HG03045 (cell line): ENCODE measurements around the gene DCLK1.

ENCODE experiments used
- ATAC-seq: cut with Tn5 transposase; IDR thresholded peaks from one replicate; pipeline ENCODE4 v1.9.1; 2021; ENCODE audit warnings: mild to moderate bottlenecking, moderate library complexity; ENCODE audit not compliant: unreplicated experiment

Gene DCLK1

DNA sequence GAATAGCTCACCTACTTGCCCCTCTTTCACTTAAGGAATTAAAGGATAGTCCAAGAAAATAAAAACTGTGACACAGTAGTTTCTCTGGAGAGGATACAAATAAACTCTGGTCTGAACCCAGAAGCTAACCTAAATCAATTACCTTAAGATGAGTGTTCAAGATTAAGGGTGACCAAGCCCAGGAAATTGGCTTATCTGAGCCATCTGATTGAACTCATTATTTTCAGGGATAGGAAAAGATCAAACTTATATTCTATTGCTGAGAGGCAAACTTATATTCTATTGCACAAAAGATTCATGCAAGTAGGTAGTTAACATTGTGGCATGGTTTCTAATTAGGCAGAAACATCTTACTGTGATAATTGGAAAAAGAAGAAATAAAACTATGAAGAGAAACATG lies 175.1 kb downstream of the DCLK1 start:
- no peak for ATAC-seq

- ATAC-seq: no peak
Measured at GRCh38 chr13:35954207-35954560, 177.0 kb downstream of the DCLK1 start.

GRCh38 chr13:35953537-35954206 lies 177.5 kb downstream of the DCLK1 start:
- no peak for ATAC-seq

DNA sequence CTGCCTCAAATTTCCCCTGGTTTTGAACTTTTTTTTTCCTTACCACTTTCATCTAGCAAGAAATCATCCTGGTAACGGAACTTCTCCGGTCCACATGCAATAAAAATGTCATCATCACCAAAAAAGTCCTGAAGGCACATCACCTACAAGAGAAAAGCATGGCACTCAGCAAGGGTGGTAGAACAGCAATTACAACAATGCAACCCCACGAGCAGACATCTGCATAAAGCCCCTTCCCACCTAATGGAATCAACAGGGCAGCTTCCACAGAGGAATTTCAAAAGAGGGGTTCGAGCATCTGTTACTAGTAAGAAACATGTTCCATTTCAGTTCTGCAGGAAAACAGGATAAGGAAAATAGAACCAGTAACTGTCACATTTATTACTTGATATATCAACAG lies 183.9 kb downstream of the DCLK1 start:
- no peak for ATAC-seq

DNA sequence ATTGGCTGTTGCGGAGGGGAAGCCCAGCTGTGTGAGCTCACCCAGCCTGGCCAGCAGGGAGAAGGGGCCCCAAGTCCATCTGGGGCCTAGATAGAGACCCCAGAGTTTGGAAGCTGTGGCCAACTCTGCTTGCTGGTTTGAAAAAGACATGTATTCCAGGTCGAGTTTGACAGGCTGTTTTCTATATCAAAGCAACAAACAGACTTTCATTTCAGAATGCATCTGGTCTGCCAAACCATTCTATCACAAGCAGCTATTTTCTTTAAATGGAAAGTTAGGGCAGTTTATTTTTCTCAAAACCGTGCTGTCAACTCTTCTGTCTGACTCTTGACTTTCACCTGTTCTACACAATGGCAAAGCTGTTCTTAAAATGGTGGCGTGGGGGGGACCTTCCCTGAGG lies 185.8 kb downstream of the DCLK1 start:
- ATAC-seq: no peak

GRCh38 chr13:35941374-35941773 lies 189.8 kb downstream of the DCLK1 start:
- ATAC-seq: no peak

- ATAC-seq: no peak
Measured at GRCh38 chr13:35940734-35941133, 190.4 kb downstream of the DCLK1 start.

DNA sequence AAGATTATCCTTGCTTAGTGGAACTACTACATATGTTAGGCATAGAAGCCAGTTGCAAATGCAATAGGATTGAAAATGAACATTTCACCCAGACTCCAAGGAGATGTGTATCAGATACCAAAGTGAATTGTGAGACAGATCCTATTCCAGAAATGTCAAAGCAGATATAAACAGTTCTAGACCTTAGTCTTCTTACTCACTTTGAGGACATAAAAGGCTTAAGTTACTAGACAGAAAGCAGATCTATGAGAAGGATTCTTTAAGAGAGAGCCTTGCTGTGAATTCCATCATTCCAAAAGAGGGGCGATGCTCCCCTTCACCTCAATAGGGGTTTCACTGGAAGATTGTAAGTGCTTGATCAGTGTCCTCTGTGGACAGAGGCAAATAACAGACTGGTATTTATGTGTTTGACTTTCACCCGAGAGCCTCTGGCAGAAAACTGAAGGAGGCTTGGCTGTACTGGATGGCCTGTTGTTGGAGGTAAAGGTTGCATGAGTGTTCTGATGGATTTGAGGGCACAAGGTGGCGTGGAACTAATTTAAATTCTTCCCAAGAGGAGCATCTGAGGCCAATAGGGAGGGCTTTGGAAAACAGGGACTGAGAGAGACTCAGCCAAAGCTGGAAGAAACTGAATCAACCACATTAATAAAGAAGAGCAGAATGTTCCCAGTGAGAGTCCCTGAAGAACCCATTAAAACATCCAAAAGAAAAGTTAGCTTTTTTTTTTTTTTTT lies 194.8 kb downstream of the DCLK1 start:
- no peak for ATAC-seq

GRCh38 chr13:35930665-35931631 lies 200.2 kb downstream of the DCLK1 start:
- peak; percentile 59 for ATAC-seq

- ATAC-seq: no peak
Measured at GRCh38 chr13:35927567-35928021, 203.6 kb downstream of the DCLK1 start.

DNA sequence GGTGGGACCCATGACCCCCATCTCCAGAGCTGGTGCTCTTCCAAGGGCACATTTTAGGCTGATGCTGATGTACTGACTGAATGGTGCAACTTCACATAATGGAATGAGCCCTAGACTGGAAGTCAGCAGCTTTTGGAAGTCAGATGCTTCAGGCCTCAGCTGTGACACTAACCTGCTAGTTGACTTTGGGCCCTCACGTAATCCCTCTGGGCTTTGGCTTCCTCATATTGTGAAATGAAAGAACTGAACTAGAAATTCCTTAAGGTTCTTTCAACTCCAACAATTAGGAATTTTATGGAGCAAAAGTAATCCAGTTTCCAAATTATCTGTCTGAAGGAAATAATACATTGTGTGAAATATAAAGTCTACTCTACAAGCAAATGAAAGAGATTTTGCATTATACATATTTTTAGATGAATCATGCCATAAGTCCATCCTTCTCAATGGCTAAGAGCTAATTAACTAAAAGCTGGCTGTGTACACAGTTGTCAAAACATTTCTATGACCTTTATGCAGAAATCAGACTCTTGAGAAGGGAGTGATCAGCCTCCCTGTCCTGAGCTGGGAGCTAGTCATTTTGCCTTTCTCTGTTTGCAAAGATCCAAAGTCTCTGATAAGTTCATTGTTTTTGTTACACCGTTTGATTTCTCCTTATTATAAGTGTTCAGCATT lies 204.2 kb downstream of the DCLK1 start:
- ATAC-seq: no peak

GRCh38 chr13:35925669-35926068 lies 205.5 kb downstream of the DCLK1 start:
- ATAC-seq: no peak

DNA sequence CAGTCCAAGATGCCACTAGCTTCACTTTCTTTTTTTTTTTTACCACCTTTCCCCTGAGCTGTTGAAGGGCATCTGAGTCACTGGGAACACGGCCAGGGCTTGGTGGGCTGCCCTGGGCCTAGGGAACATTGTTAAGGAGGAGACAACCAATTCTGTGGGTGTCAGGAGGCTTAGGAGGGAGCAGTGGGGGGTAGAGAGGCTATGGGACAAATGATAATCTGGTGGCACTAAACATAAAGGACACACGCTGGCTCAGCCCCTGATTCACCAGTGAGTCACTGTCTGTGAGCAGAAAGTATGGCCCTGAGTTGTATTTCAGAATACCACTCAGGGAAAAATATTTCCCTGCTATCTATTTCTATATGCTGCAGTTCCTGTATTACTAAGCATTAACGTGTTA lies 207.8 kb downstream of the DCLK1 start:
- no peak for ATAC-seq

DNA sequence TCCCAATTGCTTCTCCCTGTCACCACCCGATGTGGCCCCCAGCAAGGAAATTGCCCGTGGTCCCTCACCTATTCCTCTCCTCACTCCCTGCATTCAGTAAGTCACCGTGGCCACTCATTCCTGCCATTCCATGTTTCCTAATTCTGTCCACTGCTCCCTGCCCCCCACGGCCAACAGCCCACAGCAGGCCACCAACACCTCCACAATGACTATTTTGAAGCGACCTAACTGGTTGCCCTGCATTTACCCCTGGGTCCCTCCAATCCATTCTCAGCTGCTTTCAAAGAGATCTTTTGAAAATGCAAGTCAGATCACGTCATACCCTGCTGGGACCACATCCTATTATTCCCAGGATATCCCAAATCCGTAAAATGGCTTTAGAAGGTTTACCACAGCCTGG lies 210.4 kb downstream of the DCLK1 start:
- ATAC-seq: no peak

- no peak for ATAC-seq
Measured at GRCh38 chr13:35917942-35918645, 213.1 kb downstream of the DCLK1 start.

GRCh38 chr13:35917252-35917941 lies 213.8 kb downstream of the DCLK1 start:
- ATAC-seq: no peak

DNA sequence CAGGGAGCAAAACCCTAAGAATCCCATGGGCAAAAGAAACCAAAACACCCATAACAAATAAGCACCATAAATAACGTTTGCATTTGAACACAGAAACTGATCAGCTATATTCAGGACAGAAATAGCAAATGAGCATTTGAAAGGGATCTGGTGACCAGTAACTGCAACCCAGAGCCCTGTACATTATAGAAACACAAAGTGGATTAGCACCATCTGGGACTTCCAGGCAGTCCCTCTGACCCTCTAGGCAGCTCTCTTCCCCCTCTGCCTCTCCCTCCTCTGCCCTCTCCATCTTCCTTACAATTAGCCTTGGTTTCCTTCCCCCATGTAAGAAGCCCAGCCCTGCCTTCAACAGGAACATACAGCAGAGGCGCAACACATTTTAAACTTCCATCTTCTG lies 215.0 kb downstream of the DCLK1 start:
- no peak for ATAC-seq

- no peak for ATAC-seq
Measured at GRCh38 chr13:35914662-35915061, 216.5 kb downstream of the DCLK1 start.

- no peak for ATAC-seq
Measured at GRCh38 chr13:35912841-35913240, 218.3 kb downstream of the DCLK1 start.
